Stimulated activated CD8-positive, alpha-beta memory T cell treated with anti-CD3 and anti-CD28 coated beads, Interleukin-7, amount 100 ng/mL, for 4 hours (primary cell): Measurements from ENCODE around the gene CCDC178.
"Not testable (repeated sequence)": the region's sequence is repeated elsewhere in the genome, so short reads cannot be mapped to it uniquely, and the experiment has no call there.

Experiments used
- DNase-seq, 2 donors: peaks; one replicate each; pipeline ENCODE4 v3.0.0-alpha.2; 2020; ENCODE audit warnings: low read depth in 2 of 2

CCDC178 gene

DNA sequence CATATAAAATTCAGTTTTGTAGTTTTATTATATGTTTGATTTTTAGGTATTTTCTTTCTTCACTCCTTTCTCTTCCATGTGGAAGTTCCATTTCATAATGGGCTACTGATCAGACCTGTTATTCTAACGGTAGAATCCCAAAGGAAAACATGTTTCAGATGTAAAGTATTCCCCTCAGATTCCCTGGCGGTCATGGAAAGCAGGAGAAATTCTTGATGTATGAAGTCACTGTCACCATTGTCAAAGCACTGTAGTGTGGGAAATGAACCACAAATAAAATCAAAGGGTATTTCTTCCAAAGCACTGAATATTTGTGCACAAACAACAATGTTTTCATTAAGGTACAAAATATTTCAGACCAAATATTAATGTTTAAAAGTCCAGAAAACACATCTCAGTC, 430.4 kb downstream of the CCDC178 start:
- DNase-seq, result no peak

- DNase-seq, result no peak
Measured at GRCh38 chr18:32998921-32999320, 441.6 kb downstream of the CCDC178 start.

- DNase-seq, result no peak
Measured at GRCh38 chr18:32998285-32998684, 442.2 kb downstream of the CCDC178 start.

DNA sequence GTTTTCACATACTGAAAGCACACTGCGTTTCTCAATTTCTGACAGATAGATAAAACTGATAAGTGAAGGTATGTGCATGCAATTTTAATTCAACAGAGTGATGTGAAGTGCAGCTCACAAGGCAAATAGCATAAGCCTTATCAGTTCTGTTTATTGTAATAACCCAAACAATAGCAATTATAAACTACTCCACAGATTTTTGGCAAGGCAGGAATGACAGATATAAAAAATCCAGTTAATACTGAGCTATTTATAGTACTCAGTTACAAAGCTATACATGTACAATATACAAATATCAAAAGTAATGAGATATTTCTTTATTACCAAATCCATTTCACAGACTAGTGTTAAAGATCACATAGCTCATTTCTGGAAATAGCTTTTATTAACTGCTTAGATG, 456.8 kb downstream of the CCDC178 start:
- DNase-seq, result no peak

GRCh38 chr18:32980896-32981295, 459.6 kb downstream of the CCDC178 start:
- DNase-seq, result no peak

- no peak for DNase-seq
Measured at GRCh38 chr18:32975501-32975900, 465.0 kb downstream of the CCDC178 start.

GRCh38 chr18:32975163-32975436, 465.4 kb downstream of the CCDC178 start:
- no peak for DNase-seq

DNA sequence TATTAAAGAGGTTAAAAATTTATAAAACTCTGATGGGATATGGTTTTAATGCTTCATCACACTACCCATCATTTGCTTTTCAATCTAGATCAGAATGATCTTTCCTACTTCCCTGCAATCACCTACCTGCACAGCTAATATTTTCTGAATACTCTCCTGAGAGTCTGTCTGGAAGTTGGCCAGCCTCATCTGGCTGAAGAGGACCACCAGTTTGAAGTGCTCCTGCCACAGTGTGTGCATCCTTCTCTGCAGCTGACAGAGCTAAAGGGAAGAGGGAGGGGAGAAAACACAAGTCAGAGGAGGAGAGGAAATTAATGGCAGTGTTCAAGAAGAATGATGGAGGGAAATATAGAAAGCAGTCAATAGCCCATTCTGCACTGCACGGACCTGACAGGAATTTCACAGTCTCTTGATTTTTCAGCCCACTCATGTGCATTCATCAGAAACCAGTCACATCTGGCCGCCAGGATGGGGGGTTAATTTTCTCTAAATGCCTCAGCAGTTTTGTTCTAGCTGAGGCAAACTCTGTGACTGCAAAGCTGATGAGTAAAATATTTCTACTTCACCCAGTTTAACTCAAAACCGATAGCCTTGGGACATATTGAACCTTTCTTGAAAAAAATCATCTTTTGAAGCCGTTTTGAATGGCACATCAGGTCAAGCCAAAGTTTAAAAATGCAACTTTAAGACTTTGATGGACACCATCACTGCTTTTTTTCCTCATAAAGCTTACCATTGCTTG, 465.9 kb downstream of the CCDC178 start:
- DNase-seq, result no peak

GRCh38 chr18:32968248-32968647, 472.3 kb downstream of the CCDC178 start:
- no peak for DNase-seq

GRCh38 chr18:32966141-32966540, 474.4 kb downstream of the CCDC178 start:
- DNase-seq, result no peak

DNA sequence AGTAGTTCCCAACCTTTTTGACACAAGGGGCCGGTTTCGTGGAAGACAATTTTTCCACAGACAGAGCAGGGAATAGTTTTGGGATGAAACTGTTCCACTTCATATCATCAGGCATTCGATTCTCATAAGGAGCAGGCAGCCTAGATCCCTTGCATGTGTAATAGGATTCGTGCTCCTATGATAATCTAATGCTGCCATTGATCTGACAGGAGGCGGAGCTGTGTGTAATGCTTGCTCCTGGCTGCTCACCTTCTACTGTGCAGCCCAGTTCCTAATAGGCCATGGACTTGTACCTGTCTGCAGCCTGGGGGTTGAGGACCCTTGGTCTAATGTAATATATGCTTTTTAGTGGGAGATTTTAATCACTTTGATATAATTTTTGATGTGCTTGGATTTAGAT, 479.0 kb downstream of the CCDC178 start:
- DNase-seq, result no peak

GRCh38 chr18:32958746-32959145, 481.8 kb downstream of the CCDC178 start:
- DNase-seq, result no peak

- no peak for DNase-seq
Measured at GRCh38 chr18:32956591-32957315, 483.8 kb downstream of the CCDC178 start.

DNA sequence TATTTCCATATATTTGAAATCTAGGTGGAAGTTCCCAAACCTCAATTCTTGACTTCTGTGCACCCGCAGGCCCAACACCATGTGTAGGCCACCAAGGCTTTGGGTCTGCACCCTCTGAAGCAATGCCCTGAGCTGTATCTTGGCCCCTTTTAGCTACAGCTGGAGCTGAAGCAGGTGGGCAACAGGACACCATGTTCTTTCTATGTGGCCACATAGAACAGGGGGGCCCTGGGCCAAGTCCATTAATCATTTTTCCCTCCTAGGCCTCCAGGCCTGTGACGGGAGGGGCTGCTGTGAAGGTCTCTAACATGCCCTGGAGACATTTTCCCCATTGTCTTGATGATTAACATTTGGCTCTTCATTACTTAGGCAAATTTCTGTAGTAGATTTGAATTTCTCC, 488.2 kb downstream of the CCDC178 start:
- DNase-seq, result not testable (repeated sequence)

DNA sequence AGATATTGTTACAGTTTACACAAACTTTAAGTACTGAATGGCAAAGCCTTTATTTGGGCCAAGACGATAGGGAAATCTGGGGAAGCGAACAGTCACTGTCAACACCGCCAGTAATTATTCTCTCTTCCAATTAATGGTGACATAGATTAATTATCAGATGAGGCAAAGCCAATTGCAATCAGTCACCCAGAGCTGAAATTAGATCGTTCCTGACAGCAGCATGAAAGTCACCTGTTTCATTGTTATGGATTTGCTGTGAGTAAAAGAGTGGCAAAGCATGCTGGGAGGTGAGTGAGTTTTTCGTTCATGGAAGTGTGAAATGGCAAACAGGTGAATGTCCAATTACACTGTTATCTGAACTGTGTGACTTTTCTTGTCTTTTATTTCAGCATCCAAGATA, 502.9 kb downstream of the CCDC178 start:
- no peak for DNase-seq

- DNase-seq, result no peak
Measured at GRCh38 chr18:32937066-32937465, 503.5 kb downstream of the CCDC178 start.

DNA sequence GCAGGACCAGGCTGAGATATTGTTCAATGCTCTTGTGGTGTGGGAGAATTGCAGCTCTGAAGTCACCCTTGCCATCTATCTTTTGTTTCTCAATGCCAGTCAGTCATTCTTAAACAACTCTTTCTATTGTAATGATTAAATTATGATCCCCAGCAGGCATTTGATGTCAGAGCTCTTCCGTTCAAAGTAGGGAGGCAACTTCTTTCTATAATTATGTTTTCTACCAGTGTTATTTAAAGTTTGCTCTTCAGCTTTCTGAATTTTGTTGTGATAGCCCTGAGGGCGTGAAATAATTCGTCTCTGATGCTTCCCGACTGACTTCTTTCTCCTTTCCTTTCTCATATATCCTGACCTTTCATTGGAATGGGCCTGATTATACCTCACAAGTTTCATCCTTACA, 506.3 kb downstream of the CCDC178 start:
- DNase-seq, result no peak

- no peak for DNase-seq
Measured at GRCh38 chr18:32930695-32931301, 509.7 kb downstream of the CCDC178 start.

GRCh38 chr18:32929213-32929612, 511.3 kb downstream of the CCDC178 start:
- DNase-seq, result no peak

DNA sequence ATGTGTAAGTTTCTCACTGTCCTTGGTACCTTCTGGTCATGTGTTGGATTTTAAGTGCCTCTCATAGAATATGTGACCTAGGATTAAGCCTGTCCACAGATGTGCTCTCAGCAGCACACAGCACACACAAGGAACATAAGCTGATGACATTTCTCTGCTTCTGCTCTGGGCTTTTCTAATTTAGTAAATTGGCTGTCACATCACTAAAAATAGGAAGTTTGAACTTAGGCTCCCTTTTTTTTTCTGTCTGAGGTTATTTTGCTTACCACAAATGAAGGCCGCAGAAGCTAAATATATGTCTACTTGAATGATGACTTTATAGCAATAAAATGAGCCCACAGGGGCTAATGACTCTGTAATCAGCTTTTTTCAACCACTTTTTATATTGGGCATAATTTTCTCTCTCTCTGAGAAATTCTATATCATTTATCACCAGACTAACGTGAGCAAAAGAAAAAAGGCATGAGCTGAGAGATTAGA, 517.5 kb downstream of the CCDC178 start:
- DNase-seq, result no peak

DNA sequence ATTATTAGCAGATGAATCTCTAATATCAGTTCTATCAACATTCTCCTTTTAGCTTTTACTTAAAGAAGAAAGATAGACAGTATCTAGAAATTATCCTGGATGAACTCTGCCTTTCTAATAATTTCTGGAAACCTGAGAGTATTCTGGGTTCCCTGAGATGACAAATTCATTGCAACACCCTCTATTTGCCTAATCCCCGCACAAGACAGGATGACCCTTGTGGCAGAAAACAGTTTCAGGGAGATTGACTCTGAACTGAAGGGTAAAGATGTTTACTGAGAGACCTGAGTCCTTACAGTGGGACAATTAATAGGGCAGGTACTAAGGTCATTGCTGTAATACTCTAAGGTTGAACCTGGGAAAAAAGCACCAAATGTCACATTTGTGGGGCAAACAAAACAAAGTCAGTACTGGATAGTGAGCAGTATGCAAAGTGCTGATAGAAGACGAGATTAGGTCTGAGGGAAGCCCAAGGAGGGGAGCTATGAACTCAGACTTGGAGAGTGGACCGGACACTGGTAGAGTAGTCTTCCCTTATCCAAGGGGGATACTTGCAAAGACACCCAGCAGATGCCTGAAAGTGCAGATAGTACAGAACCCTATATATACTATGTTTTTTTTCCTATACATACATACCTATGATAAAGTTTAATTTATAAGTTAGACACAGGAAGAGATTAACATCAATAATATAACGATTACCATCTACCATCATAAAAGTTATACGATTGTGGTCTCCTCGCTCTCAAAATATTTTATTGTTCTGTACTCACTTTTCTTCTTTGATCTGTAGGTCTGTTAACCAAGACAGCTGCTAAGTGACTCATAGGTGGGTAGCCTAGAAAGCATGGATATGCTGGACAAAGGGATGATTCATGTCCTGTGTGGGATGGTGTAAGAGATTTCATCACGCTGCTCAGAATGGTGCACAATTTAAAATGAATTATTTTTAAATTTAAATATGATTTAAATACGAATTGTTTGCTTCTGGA, 519.4 kb downstream of the CCDC178 start:
- DNase-seq, result no peak

DNA sequence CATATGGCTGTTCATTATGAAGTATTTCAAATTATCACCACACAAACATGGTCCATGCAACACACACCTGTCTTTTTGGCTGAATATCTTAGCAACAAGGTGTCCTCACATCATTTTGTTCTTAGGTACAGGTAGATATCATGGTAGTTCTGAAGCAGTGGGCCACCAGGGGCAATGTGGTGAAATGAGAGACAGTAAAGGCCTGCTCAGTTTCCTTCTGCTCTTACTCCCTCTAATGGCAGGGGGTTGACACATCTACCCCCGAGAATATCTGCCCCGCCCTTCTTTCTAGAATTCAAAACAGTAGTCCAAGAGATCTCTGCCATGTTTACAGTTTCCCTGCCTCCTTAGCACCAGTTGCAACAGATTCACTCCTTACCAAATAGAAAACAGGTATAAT, 520.7 kb downstream of the CCDC178 start:
- DNase-seq, result no peak
